ENCODE data around the gene RANGAP1.

The RANGAP1 gene

DNA sequence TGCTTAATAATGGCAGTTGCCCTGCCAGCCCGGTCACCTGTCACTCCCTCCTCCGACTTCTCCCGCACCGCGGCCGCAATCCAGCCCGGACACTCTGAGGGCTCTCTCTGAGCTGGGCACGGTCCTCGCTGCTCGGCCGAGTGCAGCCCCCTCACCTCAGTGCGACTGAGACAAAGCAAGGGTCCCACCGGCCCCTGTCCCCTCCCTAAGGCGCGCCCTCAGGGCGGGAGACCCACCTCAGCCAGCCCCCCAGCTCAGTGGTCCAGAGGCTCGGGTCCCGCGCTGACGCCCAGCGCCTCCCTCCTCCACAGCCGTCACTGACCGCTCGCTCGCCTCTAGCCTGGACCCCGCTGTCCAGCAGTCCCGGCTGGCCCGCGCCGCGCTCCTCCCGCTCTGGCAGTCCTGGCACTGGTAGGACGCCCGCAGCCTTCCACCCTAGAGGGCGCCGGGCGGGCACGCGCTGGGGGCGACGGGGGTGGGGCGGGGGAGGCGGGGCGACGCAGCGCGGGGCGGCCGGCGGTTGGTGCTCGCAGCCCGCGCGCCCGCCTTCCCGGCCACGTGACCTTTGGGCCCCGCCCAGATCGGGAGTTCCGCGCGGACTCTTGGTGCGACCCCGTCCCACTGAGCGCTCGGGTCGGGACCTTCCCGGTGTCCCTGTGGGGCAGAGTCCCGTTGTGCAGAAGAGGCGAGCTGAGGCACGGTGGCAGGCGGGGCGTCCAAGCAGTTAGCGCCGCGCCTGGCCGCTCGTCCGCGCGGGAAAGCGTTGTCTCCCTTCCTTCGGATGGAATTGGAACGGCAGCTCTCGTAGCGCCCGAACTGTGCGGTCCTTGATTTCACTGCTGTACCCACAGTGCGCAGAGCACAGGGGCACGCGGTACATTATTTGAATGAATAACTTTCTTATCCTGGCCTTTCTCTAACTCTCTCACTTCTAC is 88.7 kb downstream of the RANGAP1 start:
- DNase-seq (ENCODE audit: low read depth) = peak; percentile 64
